Panc1 (cell line): ENCODE data around the gene EPHA7. TPM values are rescaled to one million over a fixed set of nuclear protein-coding genes. Genes with fewer than 3 reads are reported as not detected.

Source experiments
- ATAC-seq: fragments of 200-7000 bp; cut with Tn5 transposase; 2 replicates; pipeline ENCODE4 v1.9.1; 2020; ENCODE audit warnings: mild to moderate bottlenecking, moderate library complexity
- BruUV-seq: library from RNA; stranded (reverse); fragments of 400-500 nt; replicated peaks from 2 replicates; lab custom pipeline; 2021; lab: Mats Ljungman, UMichigan
- CTCF ChIA-PET: fragments of 300-600 bp; sonication (Branson Sonifier 250); formaldehyde crosslinking; loops from one replicate; lab custom pipeline; 2022; ENCODE audit warnings: antibody characterized with exemption; lab: Charles Lee
- POLR2A ChIA-PET: fragments of 300-600 bp; sonication (Branson Sonifier 250); formaldehyde crosslinking; loops from one replicate; lab custom pipeline; 2022; ENCODE audit warnings: antibody characterized with exemption; lab: Charles Lee
- DNase-seq: peaks from one replicate; pipeline ENCODE4 v3.0.0-alpha.2; 2010; ENCODE audit warnings: low read depth, low spot score
- H3K27ac ChIP-seq: 2 replicates; pipeline ENCODE4 v1.5.1; 2011; ENCODE audit warnings: mild to moderate bottlenecking, low read length, inconsistent platforms
- H3K27me3 ChIP-seq: fragments of 200-500 bp; sonication (Bioruptor generic); 2 replicates; pipeline ENCODE4 v1.6.0; 2014; ENCODE audit warnings: low read length, inconsistent platforms; ENCODE audit not compliant: control insufficient read depth, insufficient read depth
- H3K36me3 ChIP-seq: fragments of 200-500 bp; sonication (Bioruptor generic); 2 replicates; pipeline ENCODE4 v1.5.1; 2014; ENCODE audit warnings: inconsistent platforms, mild to moderate bottlenecking, low read length, moderate library complexity; ENCODE audit not compliant: control insufficient read depth, insufficient read depth
- H3K4me1 ChIP-seq: 2 replicates; pipeline ENCODE4 v1.5.1; 2011; ENCODE audit warnings: inconsistent platforms, mild to moderate bottlenecking, low read length, moderate library complexity; ENCODE audit not compliant: control insufficient read depth, insufficient read depth
- H3K4me3 ChIP-seq, 2 experiments: 2 replicates each; pipeline ENCODE4 v1.5.1; 2011 to 2012; ENCODE audit warnings: low read depth in 2 of 2, low read length in 2 of 2, mild to moderate bottlenecking in 2 of 2, inconsistent platforms in 1 of 2, moderate library complexity in 1 of 2
- H3K9me3 ChIP-seq: fragments of 200-500 bp; sonication (Bioruptor generic); 2 replicates; pipeline ENCODE4 v1.5.1; 2014; ENCODE audit warnings: low read depth, mild to moderate bottlenecking, inconsistent platforms, low read length, moderate library complexity; ENCODE audit not compliant: control insufficient read depth, insufficient read depth
- CTCF ChIP-seq: fragments of 450-650 bp; IDR thresholded peaks from 2 replicates; pipeline ENCODE4 v1.5.1; 2017; ENCODE audit warnings: mild to moderate bottlenecking
- POLR2AphosphoS5 ChIP-seq: IDR thresholded peaks from 2 replicates; pipeline ENCODE4 v1.6.1; 2012; ENCODE audit warnings: mild to moderate bottlenecking, low read depth, low read length, moderate library complexity
- REST ChIP-seq, 2 experiments: IDR thresholded peaks; 2 replicates each; pipeline ENCODE4 v1.6.1; 2011 to 2012; ENCODE audit warnings: low read depth in 2 of 2, control low read depth in 1 of 2, low read length in 1 of 2, mild to moderate bottlenecking in 1 of 2, moderate library complexity in 1 of 2; ENCODE audit not compliant: insufficient read depth in 1 of 2
- SIN3A ChIP-seq: IDR thresholded peaks from 2 replicates; pipeline ENCODE4 v1.6.1; 2012; ENCODE audit warnings: low read depth, mild to moderate bottlenecking, low read length, moderate library complexity, borderline replicate concordance; ENCODE audit not compliant: insufficient read depth
- TCF7L2 ChIP-seq: IDR thresholded peaks from 2 replicates; pipeline ENCODE4 v1.6.1; 2011; ENCODE audit warnings: mild to moderate bottlenecking, low read depth, low read length, inconsistent platforms
- in situ Hi-C: cut with HindIII; loops from 2 replicates; pipeline ENCODE4 v1.10.0; 2016; ENCODE audit warnings: low sequenced_read_pairs, low pct_unique_long_range_greater_than_20kb
- intact Hi-C: fragments of 100-400 bp; cut with micrococcal nuclease; formaldehyde crosslinking; loops from one replicate; pipeline ENCODE4 v1.10.0; 2022; ENCODE audit not compliant: unreplicated experiment
- total RNA-seq: library from RNA; stranded (reverse); gene quantifications from one replicate; pipeline ENCODE4 v1.2.1, GENCODE V29; 2021; ENCODE audit not compliant: unreplicated experiment

The EPHA7 gene
- total RNA-seq, 1 experiment from 2014 or later, result 8.6 TPM

- Histone ChIP-seq H3K4me1 (no peaks in the 10 kb centered on the region), H3K9me3 (no peaks in the 10 kb centered on the region), H3K4me3 (no peak overlapping the region), H3K36me3 (no peaks in the 10 kb centered on the region), H3K27ac (no peak overlapping the region), H3K27me3 (no peaks in the 10 kb centered on the region)
- ChIA-PET CTCF (no interaction called here), POLR2A (no interaction called here)
- in situ Hi-C loops (no loop called here), intact Hi-C loops (no loop called here)
- ATAC-seq, result no peak
- no peak for DNase-seq
- no TSS peak for BruUV-seq
- TF ChIP-seq TCF7L2 (no peak), SIN3A (no peak), REST (IDR thresholded peaks at IDR 0.05; ENCODE audit: insufficient read depth in 1 of 2, low read depth in 2 of 2, low read length in 1 of 2) (no peak), POLR2AphosphoS5 (no peak), CTCF (no peak)
Observed at GRCh38 chr6:93351222-93351621, 68.1 kb downstream of the EPHA7 start.

- no TSS peak for BruUV-seq
- POLR2A ChIA-PET, result no interaction called here
- intact Hi-C loops, result no loop called here
Observed at GRCh38 chr6:93350774-93351173, 68.6 kb downstream of the EPHA7 start.

More at GRCh38 chr6:93350774-93351173, 68.6 kb downstream of the EPHA7 start:
- Histone ChIP-seq H3K9me3 (no peaks in the 10 kb centered on the region), H3K4me1 (no peaks in the 10 kb centered on the region), H3K4me3 (no peak overlapping the region), H3K27ac (no peak overlapping the region), H3K27me3 (no peaks in the 10 kb centered on the region), H3K36me3 (no peaks in the 10 kb centered on the region)
- TF ChIP-seq REST (IDR thresholded peaks at IDR 0.05; ENCODE audit: insufficient read depth in 1 of 2, low read depth in 2 of 2, low read length in 1 of 2), result no peak
- TF ChIP-seq TCF7L2, result no peak
- no peak for TF ChIP-seq SIN3A
- TF ChIP-seq POLR2AphosphoS5, result no peak
- TF ChIP-seq CTCF, result no peak
- ATAC-seq (no peak), DNase-seq (no peak)
- CTCF ChIA-PET, result no interaction called here
- in situ Hi-C loops, result no loop called here
